Mesendoderm (in vitro differentiated cells): ENCODE results near the gene B3GAT2.

ENCODE experiments used
- DNase-seq: peaks from one replicate; pipeline ENCODE4 v3.0.0; 2013
- H2AK5ac ChIP-seq: 2 replicates; pipeline ENCODE4 v1.6.1; 2013; ENCODE audit warnings: low read length, inconsistent platforms
- H2BK120ac ChIP-seq: 2 replicates; pipeline ENCODE4 v1.6.1; 2013; ENCODE audit warnings: low read depth, mild to moderate bottlenecking, low read length, moderate library complexity, mixed read lengths
- H2BK15ac ChIP-seq: replicated peaks from 2 replicates; pipeline ENCODE4 v1.6.1; 2013; ENCODE audit warnings: low read depth, mild to moderate bottlenecking, moderate library complexity
- H2BK5ac ChIP-seq: 2 replicates; pipeline ENCODE4 v1.6.1; 2013; ENCODE audit warnings: low read length, inconsistent platforms
- H3K18ac ChIP-seq: 2 replicates; pipeline ENCODE4 v1.6.1; 2013; ENCODE audit warnings: mild to moderate bottlenecking, low read length, mixed read lengths
- H3K23ac ChIP-seq: one replicate; pipeline ENCODE4 v1.6.1; 2013; ENCODE audit warnings: low read length
- H3K27ac ChIP-seq: 2 replicates; pipeline ENCODE4 v1.5.1; 2013; ENCODE audit warnings: low read depth, mild to moderate bottlenecking, inconsistent platforms, low read length, moderate library complexity
- H3K27me3 ChIP-seq: 2 replicates; pipeline ENCODE4 v1.6.1; 2013; ENCODE audit warnings: low read length, control low read depth, mild to moderate bottlenecking, inconsistent platforms; ENCODE audit not compliant: insufficient read depth, poor library complexity
- H3K36me3 ChIP-seq: 2 replicates; pipeline ENCODE4 v1.6.1; 2013; ENCODE audit warnings: low read length, inconsistent platforms; ENCODE audit not compliant: control insufficient read depth, insufficient read depth
- H3K4ac ChIP-seq: one replicate; pipeline ENCODE4 v1.6.1; 2013; ENCODE audit warnings: low read depth, mild to moderate bottlenecking, low read length, moderate library complexity
- H3K4me1 ChIP-seq: 2 replicates; pipeline ENCODE4 v1.6.1; 2013; ENCODE audit warnings: low read depth, low read length, inconsistent platforms; ENCODE audit not compliant: control insufficient read depth
- H3K4me2 ChIP-seq: 2 replicates; pipeline ENCODE4 v1.6.1; 2013; ENCODE audit warnings: low read length
- H3K4me3 ChIP-seq: 2 replicates; pipeline ENCODE4 v1.5.1; 2013; ENCODE audit warnings: mild to moderate bottlenecking, low read length
- H3K56ac ChIP-seq: one replicate; pipeline ENCODE4 v1.6.1; 2013; ENCODE audit warnings: low read length
- H3K79me1 ChIP-seq: 2 replicates; pipeline ENCODE4 v1.6.1; 2013; ENCODE audit warnings: low read length, inconsistent platforms
- H3K79me2 ChIP-seq: 2 replicates; pipeline ENCODE4 v1.6.1; 2013; ENCODE audit warnings: mild to moderate bottlenecking, low read length; ENCODE audit not compliant: control insufficient read depth, insufficient read depth
- H3K9ac ChIP-seq: 2 replicates; pipeline ENCODE4 v1.6.1; 2013; ENCODE audit warnings: low read length, inconsistent platforms
- H4K5ac ChIP-seq: one replicate; pipeline ENCODE4 v1.6.1; 2013; ENCODE audit warnings: low read length
- H4K8ac ChIP-seq: one replicate; pipeline ENCODE4 v1.6.1; 2013; ENCODE audit warnings: low read depth, mild to moderate bottlenecking, control low read depth, low read length, moderate library complexity
- WGBS: extraction: QIAGEN DNeasy Blood & Tissue Kit; methylation state at CpG from one replicate; pipeline ENCODE4 v1.1.7; 2013; ENCODE audit warnings: low lambda C conversion rate, missing lambda C conversion rate; ENCODE audit not compliant: insufficient coverage; ENCODE audit errors: extremely low coverage; 5-methylcytosine and 5-hydroxymethylcytosine counted together

The B3GAT2 gene

DNA sequence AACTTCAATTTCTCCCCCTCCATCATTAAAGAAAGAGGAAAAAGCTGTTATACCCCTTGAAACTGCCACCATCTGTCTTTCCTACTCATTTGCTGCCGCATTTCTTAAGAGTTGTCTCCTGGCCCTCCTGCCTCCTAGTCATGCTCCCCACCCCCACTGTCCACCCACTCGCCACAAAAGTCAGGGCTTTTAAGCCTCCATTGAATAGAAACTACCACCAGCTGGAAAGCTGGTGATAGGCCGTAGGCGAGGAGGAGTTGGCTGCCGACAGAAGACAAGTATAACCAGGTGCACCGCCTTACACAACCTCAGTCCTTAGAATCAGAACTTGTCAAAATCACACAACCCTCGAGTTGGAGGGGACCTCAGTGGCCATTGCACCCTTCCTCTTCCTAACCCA lies 67.6 kb downstream of the B3GAT2 start:
- H2AK5ac ChIP-seq, result no peak overlapping the region
- no peaks in the 10 kb centered on the region for H3K79me2 ChIP-seq
- no peak for DNase-seq
- H3K9ac ChIP-seq, result no peak overlapping the region
- no peaks in the 10 kb centered on the region for H3K36me3 ChIP-seq
- no peak overlapping the region for H4K8ac ChIP-seq
- H2BK5ac ChIP-seq, result no peak overlapping the region
- no peaks in the 10 kb centered on the region for H3K79me1 ChIP-seq
- H2BK120ac ChIP-seq, result no peak overlapping the region
- WGBS, result no CpG with 5 or more reads among the region's 7 CpGs
- no peak overlapping the region for H3K4me3 ChIP-seq
- no peak overlapping the region for H3K23ac ChIP-seq
- no peak overlapping the region for H3K4me2 ChIP-seq
- H2BK15ac ChIP-seq, result no peak overlapping the region
- H3K4ac ChIP-seq, result no peak overlapping the region
- H3K4me1 ChIP-seq, result peaks cover 2% of the 10 kb centered on the region
- no peak overlapping the region for H3K27ac ChIP-seq
- no peaks in the 10 kb centered on the region for H3K27me3 ChIP-seq
- no peak overlapping the region for H3K18ac ChIP-seq
- H4K5ac ChIP-seq, result no peak overlapping the region
- H3K56ac ChIP-seq, result no peak overlapping the region

DNA sequence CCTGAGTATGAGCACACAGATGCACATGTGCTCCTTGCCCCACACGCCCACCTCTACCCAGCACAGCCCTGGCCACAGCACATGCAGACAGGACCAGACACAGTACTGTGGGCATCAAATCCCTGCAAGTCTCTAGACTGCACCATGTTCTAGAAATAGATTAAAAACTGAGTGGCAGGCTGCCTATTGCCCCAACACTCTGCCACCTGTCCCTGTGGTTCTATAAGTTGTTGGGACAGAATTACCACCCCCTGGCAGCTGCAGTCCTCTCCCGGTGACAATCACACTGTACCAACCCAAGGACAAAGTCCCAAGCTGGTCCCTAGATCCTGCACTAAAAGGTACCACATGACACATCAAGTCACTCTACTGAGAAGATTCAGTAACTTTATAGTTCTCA lies 70.2 kb downstream of the B3GAT2 start:
- Histone ChIP-seq H3K79me2 (no peaks in the 10 kb centered on the region), H3K4me2 (no peak overlapping the region), H2AK5ac (no peak overlapping the region), H3K27me3 (no peaks in the 10 kb centered on the region), H3K9ac (no peak overlapping the region), H2BK120ac (no peak overlapping the region), H3K4ac (no peak overlapping the region), H3K4me3 (no peak overlapping the region), H4K5ac (no peak overlapping the region), H2BK5ac (no peak overlapping the region), H3K36me3 (no peaks in the 10 kb centered on the region), H3K23ac (no peak overlapping the region), H3K27ac (no peak overlapping the region), H3K79me1 (no peaks in the 10 kb centered on the region), H3K18ac (no peak overlapping the region), H3K4me1 (peaks cover 2% of the 10 kb centered on the region), H2BK15ac (no peak overlapping the region), H4K8ac (no peak overlapping the region), H3K56ac (no peak overlapping the region)
- no CpG with 5 or more reads among the region's 2 CpGs for WGBS
- DNase-seq, result no peak

GRCh38 chr6:70886071-70886470 lies 70.8 kb downstream of the B3GAT2 start:
- Histone ChIP-seq H3K79me2 (no peaks in the 10 kb centered on the region), H2BK5ac (no peak overlapping the region), H3K18ac (no peak overlapping the region), H3K36me3 (no peaks in the 10 kb centered on the region), H3K23ac (no peak overlapping the region), H3K4me1 (peaks cover 2% of the 10 kb centered on the region), H3K56ac (no peak overlapping the region), H2BK15ac (no peak overlapping the region), H2BK120ac (no peak overlapping the region), H3K4me2 (no peak overlapping the region), H3K9ac (no peak overlapping the region), H3K27ac (no peak overlapping the region), H2AK5ac (no peak overlapping the region), H3K27me3 (no peaks in the 10 kb centered on the region), H4K8ac (no peak overlapping the region), H4K5ac (no peak overlapping the region), H3K4ac (no peak overlapping the region), H3K4me3 (no peak overlapping the region), H3K79me1 (no peaks in the 10 kb centered on the region)
- no peak for DNase-seq
- no CpG with 5 or more reads among the region's 2 CpGs for WGBS

- Histone ChIP-seq H3K4me3 (no peak overlapping the region), H3K27me3 (no peaks in the 10 kb centered on the region), H2BK15ac (no peak overlapping the region), H3K4me2 (no peak overlapping the region), H4K5ac (no peak overlapping the region), H2BK120ac (no peak overlapping the region), H3K79me2 (no peaks in the 10 kb centered on the region), H3K4ac (no peak overlapping the region), H3K27ac (no peak overlapping the region), H3K23ac (no peak overlapping the region), H3K18ac (peak overlapping the region; percentile 20), H3K4me1 (peaks cover 2% of the 10 kb centered on the region), H3K56ac (no peak overlapping the region), H3K9ac (no peak overlapping the region), H2AK5ac (no peak overlapping the region), H2BK5ac (no peak overlapping the region), H3K79me1 (no peaks in the 10 kb centered on the region), H3K36me3 (no peaks in the 10 kb centered on the region), H4K8ac (no peak overlapping the region)
- no CpG with 5 or more reads among the region's 17 CpGs for WGBS
- DNase-seq, result peak; percentile 80
These were observed 72.5 kb downstream of the B3GAT2 start for GRCh38 chr6:70884074-70884983.

DNA sequence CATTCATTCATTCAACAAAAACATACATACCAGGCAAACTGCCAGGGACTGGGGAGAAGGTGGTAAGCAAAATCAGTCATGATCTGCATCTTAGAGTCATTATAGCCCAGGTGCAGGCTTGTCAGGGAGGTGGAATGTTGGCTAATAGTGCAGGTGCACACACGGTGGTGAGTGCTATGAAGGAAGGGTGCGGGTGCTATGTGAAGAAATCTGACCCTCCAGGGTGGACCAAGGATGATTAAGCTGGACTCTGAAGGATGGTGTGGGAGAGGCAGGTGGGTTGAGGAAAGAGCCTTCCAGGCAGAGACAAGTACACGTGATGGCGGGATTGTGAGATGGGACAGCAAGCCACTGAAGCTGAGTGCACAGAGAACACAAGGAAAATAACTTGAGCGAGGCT lies 77.4 kb downstream of the B3GAT2 start:
- no peak for DNase-seq
- Histone ChIP-seq H3K56ac (no peak overlapping the region), H2AK5ac (no peak overlapping the region), H3K79me2 (no peaks in the 10 kb centered on the region), H3K4me2 (no peak overlapping the region), H3K27me3 (no peaks in the 10 kb centered on the region), H3K4me3 (no peak overlapping the region), H4K8ac (no peak overlapping the region), H3K18ac (no peak overlapping the region), H2BK120ac (no peak overlapping the region), H2BK15ac (no peak overlapping the region), H4K5ac (no peak overlapping the region), H3K4ac (no peak overlapping the region), H3K4me1 (no peaks in the 10 kb centered on the region), H3K27ac (no peak overlapping the region), H3K23ac (no peak overlapping the region), H3K36me3 (no peaks in the 10 kb centered on the region), H2BK5ac (no peak overlapping the region), H3K9ac (no peak overlapping the region), H3K79me1 (no peaks in the 10 kb centered on the region)
- WGBS, result no CpG with 5 or more reads among the region's 5 CpGs
